Suprapubic skin (tissue), 4 donors: ENCODE results near the gene SAMD13. TPM values are rescaled to one million over a fixed set of nuclear protein-coding genes. Genes with fewer than 3 reads are reported as not detected.
A peak's percentile ranks its signal among the peaks of the same experiment; 100 is the strongest.

ENCODE experiments used
- DNase-seq, 2 donors: peaks; one replicate each; pipeline ENCODE4 v3.0.0-alpha.2; 2019; ENCODE audit warnings: low spot score in 2 of 2
- H3K27ac ChIP-seq: fragments of 200-600 bp; sonication (generic); one replicate; pipeline ENCODE4 v1.5.1; 2019
- H3K27me3 ChIP-seq: fragments of 200-600 bp; sonication (generic); one replicate; pipeline ENCODE4 v1.5.1; 2019
- H3K36me3 ChIP-seq: fragments of 200-600 bp; sonication (generic); one replicate; pipeline ENCODE4 v1.5.1; 2019
- H3K4me1 ChIP-seq: fragments of 200-600 bp; sonication (generic); one replicate; pipeline ENCODE4 v1.5.1; 2019
- H3K4me3 ChIP-seq: fragments of 200-600 bp; sonication (generic); one replicate; pipeline ENCODE4 v1.5.1; 2019; ENCODE audit warnings: mild to moderate bottlenecking
- H3K9me3 ChIP-seq: fragments of 200-600 bp; sonication (generic); one replicate; pipeline ENCODE4 v1.5.1; 2019
- EP300 ChIP-seq: sonication (generic); formaldehyde crosslinking; IDR thresholded peaks from one replicate; pipeline ENCODE4 v1.6.1; 2017; ENCODE audit warnings: antibody characterized with exemption
- POLR2A ChIP-seq, 2 donors: fragments of 450-650 bp; IDR thresholded peaks; one replicate each; pipeline ENCODE4 v1.6.1; 2017; ENCODE audit warnings: antibody characterized with exemption in 2 of 2, mild to moderate bottlenecking in 2 of 2, moderate library complexity in 2 of 2
- POLR2AphosphoS5 ChIP-seq, 3 donors: sonication (generic); formaldehyde crosslinking; IDR thresholded peaks; one replicate each; pipeline ENCODE4 v1.6.1; 2017; ENCODE audit warnings: antibody characterized with exemption in 3 of 3
- WGBS: methylation state at CpG from one replicate; pipeline ENCODE4 v1.1.5; 2018; 5-methylcytosine and 5-hydroxymethylcytosine counted together
- total RNA-seq, 4 donors: library from RNA; depleted of rRNA; stranded (reverse); fragments of >200 nt; gene quantifications; one replicate each; pipeline ENCODE4 v1.1.0, GENCODE V29; 2016
- TF ChIP-seq, protein P1 (sequence below), 2 donors: fragments of 200-600 bp in 1 of 2; fragments of 450-650 bp in 1 of 2; sonication (generic) in 1 of 2; IDR thresholded peaks; one replicate each; pipeline ENCODE4 v1.5.1; 2016 to 2019; ENCODE audit warnings: antibody characterized with exemption in 2 of 2, mild to moderate bottlenecking in 1 of 2, moderate library complexity in 1 of 2

Gene SAMD13
- total RNA-seq, 4 donors from 2014 or later: 0.89 to 2.9 (median 1.5) TPM

DNA sequence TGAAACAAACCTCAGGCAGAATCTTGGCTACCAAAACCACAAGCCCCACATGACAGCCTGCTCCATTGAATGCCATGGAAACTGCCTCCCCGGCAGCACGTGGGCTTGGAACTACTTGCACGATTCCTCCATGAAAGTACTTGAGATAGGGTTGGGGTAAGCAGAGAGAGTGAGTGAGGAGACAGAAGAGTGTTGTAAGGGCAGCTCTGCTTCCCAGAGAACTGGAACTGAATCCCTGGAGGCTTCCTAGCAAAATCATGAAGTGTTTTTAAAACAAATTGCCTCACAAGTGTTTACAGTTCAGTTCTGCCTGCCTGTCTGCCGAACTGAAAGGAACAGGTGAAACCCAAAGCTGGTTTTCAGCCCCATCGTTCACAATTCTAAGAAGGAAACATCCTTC, 61.5 kb downstream of the SAMD13 start:
- H3K27ac ChIP-seq: peak overlapping the region; percentile 68
- 51% methylated on average over 5 of the region's 5 CpGs for WGBS
- peaks cover 24% of the 10 kb centered on the region for H3K4me1 ChIP-seq
- H3K27me3 ChIP-seq: no peaks in the 10 kb centered on the region
- DNase-seq: no peak
- H3K36me3 ChIP-seq: no peaks in the 10 kb centered on the region
- H3K4me3 ChIP-seq: no peak overlapping the region
- no peaks in the 10 kb centered on the region for H3K9me3 ChIP-seq
- no peak for TF ChIP-seq POLR2AphosphoS5 (IDR thresholded peaks at IDR 0.05)
- no peak for TF ChIP-seq POLR2A (IDR thresholded peaks at IDR 0.05)

DNA sequence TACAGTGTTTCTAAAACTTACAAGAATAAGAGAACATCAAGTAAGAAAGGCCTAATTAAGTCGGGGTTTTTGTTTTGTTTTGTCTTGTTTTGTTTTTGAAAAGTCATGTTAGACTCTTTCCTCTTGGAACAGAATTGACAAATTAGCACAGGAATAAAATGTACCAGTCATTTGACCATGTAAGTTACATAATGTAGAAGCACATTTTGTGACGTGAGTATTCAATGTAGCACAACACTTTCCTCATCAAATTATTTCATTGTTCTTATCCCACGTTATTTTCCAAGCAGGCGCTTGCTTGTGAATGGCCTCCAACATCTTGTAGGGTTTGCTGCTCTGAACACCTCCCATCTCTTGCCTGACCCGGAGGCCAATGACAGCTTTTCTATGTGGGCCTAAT, 62.1 kb downstream of the SAMD13 start:
- H3K27ac ChIP-seq: peak overlapping the region; percentile 68
- no peaks in the 10 kb centered on the region for H3K36me3 ChIP-seq
- H3K27me3 ChIP-seq: no peaks in the 10 kb centered on the region
- H3K4me3 ChIP-seq: no peak overlapping the region
- no peak for DNase-seq
- 72% methylated on average over 5 of the region's 5 CpGs for WGBS
- H3K4me1 ChIP-seq: peaks cover 27% of the 10 kb centered on the region
- TF ChIP-seq POLR2A (IDR thresholded peaks at IDR 0.05) (no peak), POLR2AphosphoS5 (IDR thresholded peaks at IDR 0.05) (peak in 1 of 3 donors; percentile 26)
- no peaks in the 10 kb centered on the region for H3K9me3 ChIP-seq

DNA sequence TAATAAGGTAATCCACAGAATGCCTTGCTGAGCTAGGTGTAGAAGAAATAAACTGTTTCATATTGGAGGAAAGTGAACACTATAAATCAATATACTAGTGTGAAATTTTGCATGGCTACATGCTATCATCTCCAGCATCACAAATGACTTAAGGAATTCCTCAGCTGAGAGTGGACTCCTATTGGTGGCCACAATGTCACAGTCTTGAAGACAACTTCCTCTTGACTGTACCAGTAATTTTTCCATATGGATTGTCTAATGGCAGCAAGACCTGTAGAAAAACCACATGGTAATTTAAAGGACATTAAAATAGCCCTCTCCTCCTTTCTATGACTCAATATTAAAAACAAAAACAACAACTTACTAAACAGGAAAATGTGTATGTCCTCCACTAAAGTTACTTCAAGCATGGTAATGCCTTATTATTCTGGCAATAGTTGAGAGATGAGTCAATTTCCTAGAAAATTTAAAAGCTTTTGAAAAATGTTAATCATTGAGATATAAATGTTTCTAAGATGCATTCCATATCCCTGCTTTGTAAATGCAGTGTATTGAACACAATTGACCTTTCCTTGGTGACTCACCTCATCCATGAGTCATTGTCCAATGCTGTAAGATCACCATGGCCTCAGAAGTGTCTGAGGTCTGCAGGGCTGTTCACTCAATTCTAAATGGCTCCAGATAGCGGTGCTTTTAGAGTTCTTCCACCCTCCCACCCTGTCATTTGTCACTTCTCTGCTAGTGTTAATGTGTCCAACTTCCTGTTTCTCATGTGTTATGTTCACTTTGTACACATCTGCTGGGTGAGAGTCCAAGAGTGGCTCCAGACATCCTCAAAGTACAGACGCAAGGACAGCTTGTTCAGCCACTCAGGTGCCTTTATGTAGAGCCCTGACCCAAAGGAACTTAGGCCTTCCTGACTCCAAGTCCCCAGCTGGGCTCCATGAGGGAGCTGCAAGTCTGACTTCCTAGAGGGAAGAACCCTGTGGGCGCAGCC, 64.0 kb downstream of the SAMD13 start:
- H3K27ac ChIP-seq: peak overlapping the region; percentile 76
- H3K4me1 ChIP-seq: peaks cover 27% of the 10 kb centered on the region
- TF ChIP-seq POLR2A (IDR thresholded peaks at IDR 0.05) (no peak), EP300 (no peak), POLR2AphosphoS5 (IDR thresholded peaks at IDR 0.05) (peak in 1 of 3 donors; percentile 45)
- TF ChIP-seq, protein P1, sequence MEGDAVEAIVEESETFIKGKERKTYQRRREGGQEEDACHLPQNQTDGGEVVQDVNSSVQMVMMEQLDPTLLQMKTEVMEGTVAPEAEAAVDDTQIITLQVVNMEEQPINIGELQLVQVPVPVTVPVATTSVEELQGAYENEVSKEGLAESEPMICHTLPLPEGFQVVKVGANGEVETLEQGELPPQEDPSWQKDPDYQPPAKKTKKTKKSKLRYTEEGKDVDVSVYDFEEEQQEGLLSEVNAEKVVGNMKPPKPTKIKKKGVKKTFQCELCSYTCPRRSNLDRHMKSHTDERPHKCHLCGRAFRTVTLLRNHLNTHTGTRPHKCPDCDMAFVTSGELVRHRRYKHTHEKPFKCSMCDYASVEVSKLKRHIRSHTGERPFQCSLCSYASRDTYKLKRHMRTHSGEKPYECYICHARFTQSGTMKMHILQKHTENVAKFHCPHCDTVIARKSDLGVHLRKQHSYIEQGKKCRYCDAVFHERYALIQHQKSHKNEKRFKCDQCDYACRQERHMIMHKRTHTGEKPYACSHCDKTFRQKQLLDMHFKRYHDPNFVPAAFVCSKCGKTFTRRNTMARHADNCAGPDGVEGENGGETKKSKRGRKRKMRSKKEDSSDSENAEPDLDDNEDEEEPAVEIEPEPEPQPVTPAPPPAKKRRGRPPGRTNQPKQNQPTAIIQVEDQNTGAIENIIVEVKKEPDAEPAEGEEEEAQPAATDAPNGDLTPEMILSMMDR (IDR thresholded peaks at IDR 0.05): no peak
- no peaks in the 10 kb centered on the region for H3K9me3 ChIP-seq
- H3K36me3 ChIP-seq: no peaks in the 10 kb centered on the region
- no peak for DNase-seq
- 50% methylated on average over 3 of the region's 3 CpGs for WGBS
- H3K4me3 ChIP-seq: no peak overlapping the region
- no peaks in the 10 kb centered on the region for H3K27me3 ChIP-seq

DNA sequence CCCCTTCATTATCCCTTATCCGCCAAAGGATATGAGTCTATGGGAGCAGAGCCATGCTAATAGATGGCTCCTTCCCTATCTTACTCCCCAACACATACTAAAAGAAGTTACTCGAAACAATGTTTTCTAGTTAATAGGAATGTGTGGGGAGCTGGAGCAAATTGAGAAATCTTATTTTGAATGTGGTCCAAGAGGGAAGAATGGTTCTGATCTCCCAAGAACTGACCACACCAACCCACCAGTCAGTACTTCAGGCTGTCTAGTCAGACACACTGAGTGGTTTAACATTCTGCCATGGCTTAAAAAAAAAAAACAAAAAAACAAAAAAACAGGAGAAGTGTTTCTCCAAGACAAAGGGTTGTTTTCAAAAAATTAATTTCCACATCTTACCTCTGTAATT, 65.3 kb downstream of the SAMD13 start:
- no peaks in the 10 kb centered on the region for H3K36me3 ChIP-seq
- no peak overlapping the region for H3K4me3 ChIP-seq
- WGBS: 78% methylated on average over 2 of the region's 2 CpGs
- H3K27ac ChIP-seq: peak overlapping the region; percentile 76
- no peaks in the 10 kb centered on the region for H3K27me3 ChIP-seq
- H3K4me1 ChIP-seq: peaks cover 27% of the 10 kb centered on the region
- no peak for TF ChIP-seq POLR2AphosphoS5 (IDR thresholded peaks at IDR 0.05)
- TF ChIP-seq, protein P1 (IDR thresholded peaks at IDR 0.05): no peak
- TF ChIP-seq EP300: no peak
- DNase-seq: no peak
- no peaks in the 10 kb centered on the region for H3K9me3 ChIP-seq

DNA sequence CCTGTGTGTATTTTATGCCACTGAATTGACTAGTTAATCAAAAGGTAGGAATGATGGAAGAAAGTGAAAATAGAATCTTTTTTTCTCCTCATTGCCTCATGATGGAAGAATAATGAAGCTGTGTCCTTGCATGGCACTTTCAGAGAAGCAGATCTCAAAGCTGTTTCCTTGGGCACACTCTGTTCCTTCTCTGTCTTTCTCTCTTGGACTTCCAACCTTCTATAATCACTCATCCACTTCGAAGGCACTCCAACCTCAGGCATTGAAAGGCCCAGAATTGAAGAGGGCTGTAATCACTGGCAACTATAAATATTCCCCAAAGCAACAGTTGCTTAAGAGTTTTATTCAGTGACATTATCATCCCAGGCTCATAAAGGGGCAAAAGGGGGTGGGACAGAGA, 65.7 kb downstream of the SAMD13 start:
- TF ChIP-seq EP300 (no peak), POLR2A (IDR thresholded peaks at IDR 0.05) (no peak), POLR2AphosphoS5 (IDR thresholded peaks at IDR 0.05) (peak in 1 of 3 donors; percentile 80)
- TF ChIP-seq, protein P1 (IDR thresholded peaks at IDR 0.05): no peak
- peaks cover 27% of the 10 kb centered on the region for H3K4me1 ChIP-seq
- no peaks in the 10 kb centered on the region for H3K27me3 ChIP-seq
- H3K36me3 ChIP-seq: no peaks in the 10 kb centered on the region
- DNase-seq: no peak
- H3K9me3 ChIP-seq: no peaks in the 10 kb centered on the region
- H3K4me3 ChIP-seq: no peak overlapping the region
- peak overlapping the region; percentile 76 for H3K27ac ChIP-seq
- WGBS: 65% methylated on average over 1 of the region's 1 CpG

DNA sequence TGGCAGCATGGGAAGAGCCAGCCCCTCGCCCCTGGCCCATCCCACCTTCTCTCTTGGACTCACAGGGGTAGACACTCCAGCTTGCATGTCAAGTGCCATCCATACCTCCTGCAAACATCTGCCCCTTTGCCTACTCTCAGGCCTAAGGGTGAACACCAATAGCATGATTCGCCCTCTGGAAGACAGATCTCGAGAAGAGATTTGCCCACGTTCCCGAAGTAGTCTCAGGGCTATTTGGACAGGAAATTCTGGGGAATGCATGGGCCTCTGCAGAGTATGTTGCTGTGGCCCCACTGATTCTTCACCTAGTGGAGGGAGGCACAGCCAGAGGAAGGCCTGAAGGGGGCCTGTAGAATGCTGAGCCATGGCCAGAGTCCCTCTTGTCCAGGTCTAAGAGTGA, 66.9 kb downstream of the SAMD13 start:
- no peak for DNase-seq
- Histone ChIP-seq H3K9me3 (no peaks in the 10 kb centered on the region), H3K27ac (peak overlapping the region; percentile 76), H3K4me3 (no peak overlapping the region), H3K27me3 (no peaks in the 10 kb centered on the region), H3K36me3 (no peaks in the 10 kb centered on the region), H3K4me1 (peaks cover 19% of the 10 kb centered on the region)
- WGBS: 97% methylated on average over 5 of the region's 5 CpGs
- TF ChIP-seq, protein P1 (IDR thresholded peaks at IDR 0.05): no peak
- TF ChIP-seq POLR2AphosphoS5 (IDR thresholded peaks at IDR 0.05) (no peak), EP300 (no peak), POLR2A (IDR thresholded peaks at IDR 0.05) (no peak)
